ENCODE measurements around the gene PLEKHB1. TPM values are rescaled to one million over a fixed set of nuclear protein-coding genes. Genes with fewer than 3 reads are reported as not detected.
"Not testable (repeated sequence)": the region's sequence is repeated elsewhere in the genome, so short reads cannot be mapped to it uniquely, and the experiment has no call there.

The PLEKHB1 gene
- total RNA-seq, 2 donors from 2014 or later = 8.5 to 11.3 TPM

DNA sequence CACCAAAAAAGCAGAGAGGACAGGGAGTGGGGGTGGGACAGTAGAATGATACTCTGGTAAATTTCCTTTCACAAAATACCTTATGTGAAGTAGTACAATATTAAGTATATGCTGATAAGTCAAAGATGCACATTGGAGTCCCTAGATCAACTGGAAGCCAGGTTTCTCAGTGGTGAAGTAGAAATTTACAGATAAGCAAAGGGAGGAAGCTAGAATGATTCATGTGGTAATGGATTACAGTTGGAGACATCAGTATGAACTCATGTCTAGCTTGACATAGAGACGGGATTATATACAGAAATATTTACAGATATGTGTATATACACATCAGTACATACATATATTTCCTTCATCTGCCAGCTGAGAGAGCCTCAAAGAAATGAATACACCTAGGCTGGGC lies 21.5 kb downstream of the PLEKHB1 start:
- Mint-ChIP-seq H3K36me3 (ENCODE audit: insufficient read depth in 2 of 2) (no peaks in the 10 kb centered on the region), H3K4me3 (no peak overlapping the region), H3K27ac (no peak overlapping the region), H3K27me3 (ENCODE audit: low read depth) (no peaks in the 10 kb centered on the region), H3K4me1 (ENCODE audit: low read depth) (no peaks in the 10 kb centered on the region), H3K9me3 (no peaks in the 10 kb centered on the region)
- DNase-seq = no peak
- ATAC-seq (replicated peaks in 1 of 2) = no peak

DNA sequence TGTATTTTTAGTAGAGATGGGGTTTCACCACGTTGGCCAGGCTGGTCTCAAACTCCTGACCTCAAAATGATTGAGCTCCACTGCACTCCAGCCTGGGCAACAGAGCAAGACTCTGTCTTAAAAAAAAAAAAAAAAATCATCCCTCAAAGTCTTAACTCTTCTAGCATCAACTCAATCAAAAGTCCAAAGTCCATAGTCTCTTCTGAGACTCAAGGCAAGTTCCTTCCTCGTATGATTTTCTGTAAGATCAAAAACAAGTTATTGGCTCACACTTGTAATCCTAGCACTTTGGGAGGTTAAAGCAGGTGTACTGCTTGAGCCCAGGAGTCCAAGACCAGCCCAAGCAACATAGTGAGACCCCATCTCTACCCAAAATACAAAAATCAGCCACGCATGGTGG lies 24.4 kb downstream of the PLEKHB1 start:
- no peak for DNase-seq
- no peaks in the 10 kb centered on the region for H3K4me1 Mint-ChIP-seq (ENCODE audit: low read depth)
- no peak overlapping the region for H3K27ac Mint-ChIP-seq
- H3K27me3 Mint-ChIP-seq (ENCODE audit: low read depth) = no peaks in the 10 kb centered on the region
- no peaks in the 10 kb centered on the region for H3K9me3 Mint-ChIP-seq
- H3K4me3 Mint-ChIP-seq = no peak overlapping the region
- ATAC-seq (replicated peaks in 1 of 2) = no peak
- H3K36me3 Mint-ChIP-seq (ENCODE audit: insufficient read depth in 2 of 2) = no peaks in the 10 kb centered on the region

DNA sequence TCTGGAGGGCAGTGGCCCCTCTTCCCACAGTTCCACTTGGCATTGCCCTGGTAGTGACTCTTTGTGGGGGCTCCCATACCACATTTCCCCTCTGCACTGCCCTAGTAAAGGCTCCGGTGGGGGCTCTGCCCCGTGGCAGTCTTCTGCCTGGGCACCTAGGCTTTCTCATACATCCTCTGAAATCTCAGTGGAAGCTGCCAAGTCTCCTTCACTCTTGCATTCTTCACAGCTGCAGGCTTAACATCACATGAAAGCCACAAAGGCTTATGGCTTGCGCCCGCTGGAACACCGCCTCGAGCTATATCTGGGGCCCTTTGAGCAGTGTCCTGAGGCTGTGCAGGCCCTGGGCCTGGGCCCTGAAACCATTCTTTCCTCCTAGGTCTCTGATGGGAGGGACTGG lies 25.3 kb downstream of the PLEKHB1 start:
- Mint-ChIP-seq H3K4me3 (no peak overlapping the region), H3K27ac (no peak overlapping the region), H3K27me3 (ENCODE audit: low read depth) (no peaks in the 10 kb centered on the region), H3K4me1 (ENCODE audit: low read depth) (no peaks in the 10 kb centered on the region), H3K9me3 (no peaks in the 10 kb centered on the region), H3K36me3 (ENCODE audit: insufficient read depth in 2 of 2) (peaks cover 0 to 1% of the 10 kb centered on the region in 2 donors)
- DNase-seq (no peak), ATAC-seq (replicated peaks in 1 of 2) (peak; percentile 11 to 17)

DNA sequence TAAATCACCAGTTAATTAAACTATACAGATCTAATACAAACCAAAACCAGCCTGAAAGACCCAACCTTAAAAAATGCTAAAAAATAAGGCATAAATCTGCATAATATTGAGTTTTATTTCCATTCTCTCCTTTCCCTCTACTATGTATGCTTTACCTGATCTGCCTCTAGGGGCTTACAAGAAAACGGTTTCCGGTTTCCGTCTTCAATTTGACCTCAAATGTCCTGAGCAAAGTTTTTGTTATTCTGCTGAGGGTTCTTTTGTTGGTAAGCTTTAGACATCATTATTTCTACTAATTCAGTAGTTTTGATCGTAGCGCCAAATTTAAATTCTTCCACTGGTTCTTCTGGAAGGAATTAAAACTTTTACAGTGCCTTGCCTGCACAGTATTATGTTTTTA lies 30.2 kb downstream of the PLEKHB1 start:
- not testable (repeated sequence) for H3K4me3 Mint-ChIP-seq; DNase-seq; H3K27me3 Mint-ChIP-seq (ENCODE audit: low read depth); H3K9me3 Mint-ChIP-seq; ATAC-seq (replicated peaks in 1 of 2); H3K27ac Mint-ChIP-seq; H3K36me3 Mint-ChIP-seq (ENCODE audit: insufficient read depth in 2 of 2); H3K4me1 Mint-ChIP-seq (ENCODE audit: low read depth)

DNA sequence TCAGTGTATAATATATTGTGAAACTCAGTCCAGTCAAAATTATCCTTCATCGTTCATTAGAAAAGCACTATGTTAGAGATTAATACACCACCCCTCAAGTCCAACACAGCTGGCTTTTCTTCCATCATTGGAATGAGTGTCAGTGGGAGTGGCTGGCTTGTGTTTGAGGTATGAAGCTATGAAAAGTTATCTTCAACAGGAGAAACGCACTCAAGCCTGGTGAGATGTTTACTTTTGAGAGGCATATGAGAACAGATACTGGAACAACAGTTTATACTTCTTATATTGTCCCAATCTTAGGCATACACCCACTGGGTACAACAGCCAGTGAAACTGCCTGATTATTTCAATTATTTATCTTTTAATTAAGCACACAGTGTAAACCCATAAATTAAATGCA lies 34.3 kb downstream of the PLEKHB1 start:
- DNase-seq (no peak), ATAC-seq (replicated peaks in 1 of 2) (no peak)
- no peaks in the 10 kb centered on the region for H3K4me1 Mint-ChIP-seq (ENCODE audit: low read depth)
- H3K9me3 Mint-ChIP-seq = no peaks in the 10 kb centered on the region
- no peak overlapping the region for H3K4me3 Mint-ChIP-seq
- peaks cover 0 to 7% of the 10 kb centered on the region in 2 donors for H3K36me3 Mint-ChIP-seq (ENCODE audit: insufficient read depth in 2 of 2)
- no peaks in the 10 kb centered on the region for H3K27me3 Mint-ChIP-seq (ENCODE audit: low read depth)
- no peak overlapping the region for H3K27ac Mint-ChIP-seq

DNA sequence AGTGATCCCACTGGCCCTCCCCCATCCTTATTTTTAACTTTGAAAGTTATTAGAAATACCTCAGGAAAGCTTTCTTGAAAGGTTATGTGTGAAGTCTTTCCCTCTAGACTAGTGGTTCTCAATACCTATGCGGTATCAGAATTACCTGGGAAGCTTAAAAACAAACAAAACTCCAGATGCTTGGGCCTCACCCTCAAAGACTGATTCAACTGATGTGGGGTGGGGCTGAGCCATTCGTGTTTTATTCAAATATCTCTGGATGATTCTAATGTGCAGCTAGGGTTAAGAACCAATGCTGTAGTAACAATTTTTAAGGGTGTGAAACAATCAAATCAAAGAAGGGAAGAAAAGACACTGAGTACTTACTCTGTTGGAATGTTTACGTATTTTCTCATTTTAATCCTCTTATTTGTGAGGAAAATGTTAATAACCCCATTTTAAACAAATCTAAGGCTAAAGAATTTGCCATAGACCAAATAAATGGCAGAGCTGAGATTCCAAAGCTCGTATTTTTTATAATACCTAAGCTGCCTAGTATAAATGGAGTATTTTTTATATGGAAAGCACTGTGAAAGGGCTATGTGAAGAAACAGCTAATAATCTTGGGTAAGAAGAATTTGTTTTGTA lies 47.6 kb downstream of the PLEKHB1 start:
- Mint-ChIP-seq H3K36me3 (ENCODE audit: insufficient read depth in 2 of 2) (no peaks in the 10 kb centered on the region), H3K27me3 (ENCODE audit: low read depth) (no peaks in the 10 kb centered on the region), H3K9me3 (no peaks in the 10 kb centered on the region), H3K4me1 (ENCODE audit: low read depth) (no peaks in the 10 kb centered on the region), H3K27ac (no peak overlapping the region), H3K4me3 (no peak overlapping the region)
- ATAC-seq (replicated peaks in 1 of 2) (no peak), DNase-seq (no peak)

DNA sequence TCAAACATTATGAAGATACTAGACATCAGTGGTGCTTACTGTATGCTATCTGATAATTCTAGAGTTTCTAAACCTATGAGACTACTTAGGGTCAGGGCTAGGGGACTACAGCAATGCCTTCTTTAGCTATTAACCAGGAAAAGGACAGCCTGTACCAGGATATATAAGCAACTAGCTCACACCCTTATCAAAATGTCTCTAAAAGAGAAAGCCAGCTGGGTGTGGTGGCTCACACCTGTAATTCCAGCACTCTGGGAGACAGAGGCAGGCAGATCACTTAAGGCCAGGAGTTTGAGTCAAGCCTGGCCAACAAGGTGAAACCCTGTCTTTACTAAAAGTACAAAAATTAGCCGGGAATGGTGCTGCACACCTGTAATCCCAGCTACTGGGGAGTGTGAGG lies 58.7 kb downstream of the PLEKHB1 start:
- ATAC-seq (replicated peaks in 1 of 2) = no peak
- Mint-ChIP-seq H3K36me3 (ENCODE audit: insufficient read depth in 2 of 2) (peaks cover 4 to 6% of the 10 kb centered on the region in 2 donors), H3K27me3 (ENCODE audit: low read depth) (no peaks in the 10 kb centered on the region), H3K27ac (no peak overlapping the region), H3K4me3 (no peak overlapping the region), H3K4me1 (ENCODE audit: low read depth) (no peaks in the 10 kb centered on the region), H3K9me3 (no peaks in the 10 kb centered on the region)
- DNase-seq = no peak

DNA sequence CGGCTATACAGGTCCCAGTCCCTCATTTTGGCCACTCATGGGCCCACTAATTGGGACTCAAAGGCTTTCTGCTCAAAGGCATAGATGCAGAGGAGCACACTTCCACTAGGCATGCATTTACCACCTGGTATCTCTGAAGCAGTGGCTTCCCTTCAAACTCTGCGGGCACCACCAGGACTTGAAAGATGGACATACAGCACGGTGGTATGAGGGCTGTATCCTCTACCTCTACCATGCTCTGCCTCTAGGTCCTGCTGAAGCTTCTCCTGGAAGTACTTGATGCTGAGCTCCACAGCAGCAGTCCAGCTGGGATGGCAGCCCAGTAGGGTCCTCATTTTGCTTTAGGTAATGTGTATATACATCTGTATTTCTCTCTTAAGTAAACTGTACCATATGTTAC lies 64.6 kb downstream of the PLEKHB1 start:
- H3K4me1 Mint-ChIP-seq (ENCODE audit: low read depth) = peaks cover 2% of the 10 kb centered on the region
- no peaks in the 10 kb centered on the region for H3K9me3 Mint-ChIP-seq
- no peak overlapping the region for H3K27ac Mint-ChIP-seq
- no peak overlapping the region for H3K4me3 Mint-ChIP-seq
- ATAC-seq (replicated peaks in 1 of 2) (no peak), DNase-seq (no peak)
- no peaks in the 10 kb centered on the region for H3K27me3 Mint-ChIP-seq (ENCODE audit: low read depth)
- H3K36me3 Mint-ChIP-seq (ENCODE audit: insufficient read depth in 2 of 2) = peaks cover 0 to 5% of the 10 kb centered on the region in 2 donors

Other genes starting within 250 kb of the PLEKHB1 start
- 10 to 100 TPM; 21.5 to 23.5 TPM for gene FAM168A, start 48.5 kb upstream of the PLEKHB1 start, total RNA-seq
- 10 to 100 TPM; 63.6 to 73.7 TPM for gene RAB6A, start 114.5 kb downstream of the PLEKHB1 start, total RNA-seq
- 10 to 100 TPM; 45.1 to 55.8 TPM for gene MRPL48, start 141.3 kb downstream of the PLEKHB1 start, total RNA-seq
- gene COA4, start 230.3 kb downstream of the PLEKHB1 start, total RNA-seq = 10 to 100 TPM; 35.4 to 38.1 TPM
- 10 to 100 TPM; 36.8 to 38.9 TPM for gene PAAF1, start 230.4 kb downstream of the PLEKHB1 start, total RNA-seq